Stimulated activated CD4-positive, alpha-beta T cell treated with anti-CD3 and anti-CD28 coated beads, Interleukin-12 subunit alpha, Interleukin-12 subunit beta, amount 100 ng/mL, for 48 hours (primary cell): Measurements from ENCODE around the gene CHAMP1.

Experiments
- DNase-seq, 3 donors: peaks; one replicate each; pipeline ENCODE4 v3.0.0-alpha.2; 2020; ENCODE audit warnings: low read depth in 2 of 3, low spot score in 1 of 3

Gene CHAMP1, protein sequence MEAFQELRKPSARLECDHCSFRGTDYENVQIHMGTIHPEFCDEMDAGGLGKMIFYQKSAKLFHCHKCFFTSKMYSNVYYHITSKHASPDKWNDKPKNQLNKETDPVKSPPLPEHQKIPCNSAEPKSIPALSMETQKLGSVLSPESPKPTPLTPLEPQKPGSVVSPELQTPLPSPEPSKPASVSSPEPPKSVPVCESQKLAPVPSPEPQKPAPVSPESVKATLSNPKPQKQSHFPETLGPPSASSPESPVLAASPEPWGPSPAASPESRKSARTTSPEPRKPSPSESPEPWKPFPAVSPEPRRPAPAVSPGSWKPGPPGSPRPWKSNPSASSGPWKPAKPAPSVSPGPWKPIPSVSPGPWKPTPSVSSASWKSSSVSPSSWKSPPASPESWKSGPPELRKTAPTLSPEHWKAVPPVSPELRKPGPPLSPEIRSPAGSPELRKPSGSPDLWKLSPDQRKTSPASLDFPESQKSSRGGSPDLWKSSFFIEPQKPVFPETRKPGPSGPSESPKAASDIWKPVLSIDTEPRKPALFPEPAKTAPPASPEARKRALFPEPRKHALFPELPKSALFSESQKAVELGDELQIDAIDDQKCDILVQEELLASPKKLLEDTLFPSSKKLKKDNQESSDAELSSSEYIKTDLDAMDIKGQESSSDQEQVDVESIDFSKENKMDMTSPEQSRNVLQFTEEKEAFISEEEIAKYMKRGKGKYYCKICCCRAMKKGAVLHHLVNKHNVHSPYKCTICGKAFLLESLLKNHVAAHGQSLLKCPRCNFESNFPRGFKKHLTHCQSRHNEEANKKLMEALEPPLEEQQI

DNA sequence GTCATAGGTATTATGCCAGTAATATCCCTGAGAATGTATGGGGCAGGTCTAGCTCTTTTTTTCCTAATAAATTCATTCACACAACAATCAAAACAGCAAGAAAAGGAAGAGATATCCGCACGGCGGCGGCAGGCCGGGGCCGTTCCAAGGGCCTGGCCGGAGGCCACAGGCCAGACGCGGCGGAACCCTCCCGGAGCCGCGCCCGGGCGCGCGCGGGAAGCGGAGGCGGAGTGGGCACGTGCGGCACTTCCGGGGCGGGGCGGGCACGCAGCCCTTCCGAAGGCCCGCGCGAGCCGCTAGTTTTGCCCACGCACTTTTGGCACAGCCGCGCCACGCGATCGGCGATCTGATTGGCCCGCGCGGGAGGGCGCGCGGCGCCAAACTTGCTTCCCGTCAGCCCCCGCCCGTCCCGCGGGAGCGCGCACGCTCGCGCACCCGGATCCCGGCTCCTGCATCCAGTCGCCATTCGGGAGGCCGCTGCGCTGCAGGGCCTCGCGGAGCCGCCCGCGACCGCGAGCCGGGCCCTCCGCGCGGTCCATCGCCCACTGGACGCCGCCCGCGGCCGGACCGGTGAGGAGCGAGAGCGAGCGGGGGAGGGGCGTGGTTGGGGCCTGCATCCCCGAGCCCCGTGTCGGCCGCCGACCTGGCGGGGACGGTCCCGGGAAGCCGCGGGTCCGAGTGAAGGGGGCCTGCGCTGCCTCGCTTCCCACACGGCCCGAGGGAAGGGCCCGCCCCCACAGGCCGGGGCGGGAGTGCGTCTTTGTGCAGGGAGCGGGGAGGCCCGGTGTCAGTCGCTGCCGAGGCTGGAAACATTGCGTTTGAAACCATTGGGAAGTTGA is at the start of gene CHAMP1:
Gene CHAMP1 (plus strand): TSS at position 430 of the 839 bp plus-strand sequence. CDS start 9,340 bp downstream, outside the sequence.
- peak; percentile 87 to 93 (median 91) for DNase-seq

DNA sequence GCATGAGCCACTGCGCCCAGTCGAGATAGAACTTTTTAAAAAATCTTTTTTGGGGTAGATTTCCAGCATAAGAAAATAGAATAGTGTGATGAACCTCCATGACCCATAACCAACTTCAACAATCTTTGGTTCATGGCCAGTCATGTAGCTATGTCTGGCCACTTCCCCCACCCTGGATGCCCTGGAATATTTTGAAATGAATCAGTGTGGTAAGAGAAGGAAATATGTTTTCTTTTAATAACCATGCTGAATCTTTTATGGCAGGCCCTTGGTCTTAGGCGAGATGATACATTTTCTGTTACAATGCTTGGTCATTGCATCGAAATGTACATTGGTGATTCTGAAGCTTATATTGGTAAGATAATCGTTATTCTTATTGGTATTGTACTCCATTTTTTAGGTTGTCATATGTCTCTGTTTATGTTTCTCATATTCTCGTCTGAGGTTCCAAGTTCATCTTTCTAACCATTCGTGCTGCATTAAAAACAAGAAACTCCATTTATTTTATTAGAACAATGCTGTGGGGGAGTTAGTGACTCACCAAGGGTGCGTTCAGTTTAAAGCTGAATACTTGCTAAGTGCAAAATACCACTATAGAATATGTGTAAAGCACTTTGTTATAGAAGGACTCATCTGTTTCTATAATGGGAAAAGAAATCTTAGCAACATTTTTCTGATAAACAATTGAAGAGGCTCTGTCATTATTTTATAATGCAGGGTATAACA is 49.3 kb upstream of the CHAMP1 start:
- no peak for DNase-seq

DNA sequence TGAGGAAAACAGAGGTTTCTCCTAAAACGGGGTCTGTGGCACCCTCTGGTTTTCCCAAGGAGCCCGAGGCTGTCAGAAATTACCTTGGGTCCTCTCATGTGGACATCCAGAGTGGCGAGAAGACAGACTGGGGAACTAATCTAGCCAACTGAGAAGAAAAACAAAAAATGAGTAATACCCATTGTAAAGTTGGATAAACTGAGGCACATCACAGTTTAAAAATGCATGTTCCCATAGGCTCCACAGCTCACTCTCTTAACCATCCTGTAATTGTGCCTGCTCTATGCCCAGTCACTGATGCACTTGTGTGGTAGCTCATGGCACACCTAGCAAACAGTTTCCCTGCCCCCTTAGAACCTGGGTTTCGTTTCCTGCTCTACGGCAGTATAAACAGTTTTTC is 48.1 kb upstream of the CHAMP1 start:
- no peak for DNase-seq

DNA sequence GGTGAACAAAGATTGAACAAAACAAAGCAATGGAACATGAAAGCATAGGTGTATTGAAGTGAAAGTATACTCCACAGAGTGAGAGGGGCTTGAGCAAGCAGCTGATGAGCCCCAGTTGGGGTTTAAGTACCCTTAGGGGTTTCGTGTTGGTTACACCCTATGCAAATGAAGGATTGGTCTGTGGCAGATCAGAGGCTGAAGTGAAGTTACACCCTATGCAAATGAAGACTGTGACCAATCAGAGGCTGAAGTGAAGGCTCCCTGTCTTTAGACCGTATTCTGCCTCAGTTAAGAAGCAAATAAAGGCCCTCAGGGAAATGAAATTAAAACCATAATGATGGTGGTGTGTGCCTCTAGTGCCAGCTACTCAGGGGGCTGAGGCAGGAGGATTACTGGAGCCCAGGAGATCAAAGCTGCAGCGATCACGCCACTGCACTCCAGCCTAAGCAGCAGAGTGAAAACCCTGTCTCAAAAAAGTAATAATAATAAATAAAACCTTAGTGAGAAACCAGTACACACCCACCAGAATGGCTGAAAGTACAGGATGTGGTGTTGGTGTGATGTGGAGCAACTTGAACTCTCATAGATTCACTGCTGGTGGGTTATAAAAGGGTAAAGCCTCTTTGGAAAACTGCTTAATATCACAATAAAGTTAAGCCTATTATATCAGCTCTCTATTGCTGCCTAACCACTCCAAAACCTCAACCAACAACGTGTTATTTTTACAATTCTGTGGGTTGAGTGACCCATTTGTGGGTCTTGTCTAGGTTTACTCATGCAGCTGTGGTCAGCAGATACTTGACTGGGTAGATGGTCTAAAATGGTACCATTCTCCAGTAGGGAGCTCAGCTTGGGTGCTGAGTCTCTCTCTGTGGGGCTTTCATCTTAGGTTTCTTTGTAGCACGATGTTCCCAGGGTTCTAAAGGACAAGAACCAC is 45.7 kb upstream of the CHAMP1 start:
- no peak for DNase-seq

DNA sequence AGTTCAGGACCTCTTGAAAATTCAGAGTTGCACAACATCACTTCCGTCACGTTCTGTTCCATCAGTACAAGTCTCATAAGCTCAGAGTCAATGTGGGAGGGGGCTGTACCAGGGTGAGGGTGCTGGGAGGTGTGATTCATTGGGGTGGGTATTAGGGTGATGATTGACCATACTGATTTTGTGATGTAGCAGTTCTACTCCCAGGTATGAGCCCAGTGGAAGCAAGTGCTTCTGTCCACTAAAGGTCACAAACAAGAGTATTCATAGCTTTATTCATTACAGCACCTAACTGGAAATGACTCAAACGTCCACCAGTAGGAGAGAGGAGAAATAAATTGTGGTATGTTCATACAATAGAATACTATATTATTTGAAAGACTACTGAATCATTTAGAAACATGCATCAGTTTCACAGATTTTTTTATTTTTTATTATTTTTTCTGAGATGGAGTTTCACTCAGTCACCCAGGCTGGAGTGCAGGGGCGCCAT is 45.0 kb upstream of the CHAMP1 start:
- no peak for DNase-seq

DNA sequence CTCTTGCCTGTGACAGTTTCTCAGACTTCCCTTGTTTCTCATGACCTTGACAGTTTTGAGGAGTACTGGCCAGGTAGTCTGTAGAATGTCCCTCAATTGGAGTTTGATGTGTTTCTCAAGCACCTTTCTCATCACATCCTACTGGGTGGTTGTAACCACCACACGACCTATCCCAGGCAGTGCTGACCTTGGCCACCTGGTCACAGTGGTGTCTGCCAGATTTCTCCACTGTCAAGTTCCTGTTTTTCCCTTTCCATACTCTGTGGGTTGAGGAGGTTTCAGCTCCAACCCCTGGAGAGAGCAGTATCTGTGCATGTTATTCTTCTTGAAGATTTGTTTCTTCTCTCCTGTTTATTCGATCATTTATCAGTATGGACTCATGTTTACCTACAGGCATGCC is 41.3 kb upstream of the CHAMP1 start:
- DNase-seq = no peak

DNA sequence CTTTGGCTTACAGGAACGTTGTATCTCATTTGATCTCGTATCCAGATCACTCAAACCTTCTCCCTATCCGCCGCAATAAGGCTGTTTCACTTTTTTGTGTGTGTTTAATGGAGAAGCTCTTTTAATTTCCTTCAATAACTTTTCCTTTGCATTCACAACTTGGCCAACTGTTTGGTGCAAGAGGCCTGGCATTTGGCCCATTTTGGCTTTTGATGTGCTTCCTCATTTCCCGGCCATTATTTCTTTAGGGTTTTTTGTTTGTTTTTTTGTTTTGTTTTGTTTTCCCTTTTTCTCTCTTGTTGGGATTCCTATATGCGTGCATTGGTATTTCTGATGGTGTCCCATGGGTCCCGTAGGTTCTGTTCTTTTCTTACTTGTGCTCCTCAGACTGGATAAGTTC is 39.0 kb upstream of the CHAMP1 start:
- DNase-seq = no peak

DNA sequence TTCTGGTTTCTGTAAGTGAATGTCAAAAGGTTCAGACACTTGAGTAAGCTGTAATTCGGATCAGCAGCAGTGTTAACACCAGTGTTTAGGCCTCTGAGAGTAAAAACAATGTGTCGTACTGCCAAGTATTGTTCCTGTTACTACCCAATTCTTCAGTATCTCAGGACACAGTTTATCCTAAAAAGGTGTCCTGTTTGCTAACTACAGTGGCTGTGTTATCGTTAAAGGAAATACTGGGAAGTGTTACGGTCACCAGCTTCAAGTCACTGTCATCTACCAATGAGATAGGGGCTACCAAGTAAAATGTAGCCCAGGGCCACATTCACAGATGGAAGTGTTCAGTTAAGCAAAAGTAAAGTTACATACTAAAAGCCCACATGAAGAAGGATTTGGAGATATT is 35.2 kb upstream of the CHAMP1 start:
- no peak for DNase-seq

DNA sequence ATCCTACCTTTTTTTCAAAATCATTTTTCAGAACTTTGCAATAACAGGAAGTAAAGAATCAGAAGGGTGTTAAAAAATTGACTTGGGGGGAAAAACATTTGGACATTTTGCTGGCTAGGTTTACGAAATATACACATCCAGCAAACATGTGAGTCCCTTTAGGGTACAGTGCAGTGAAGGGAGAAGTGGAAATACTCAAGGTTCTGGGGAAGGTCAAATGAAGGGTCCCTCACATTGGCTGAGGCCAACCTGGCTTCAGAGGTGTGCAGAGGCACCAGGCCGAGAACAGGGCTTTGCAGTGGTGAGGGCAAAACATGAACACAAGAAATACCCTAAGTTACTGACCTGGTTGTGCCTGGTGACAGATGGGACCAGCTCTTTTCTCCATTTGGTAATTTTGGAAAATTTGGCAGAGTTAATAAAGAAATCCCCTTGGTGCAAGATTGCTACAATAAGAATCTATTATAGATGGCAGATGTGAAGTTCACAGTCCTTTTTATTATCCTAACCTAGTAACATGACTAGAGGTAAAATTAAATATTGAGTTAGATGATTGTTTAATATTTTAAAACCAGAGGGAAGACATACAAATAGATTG is 34.4 kb upstream of the CHAMP1 start:
- DNase-seq = no peak

DNA sequence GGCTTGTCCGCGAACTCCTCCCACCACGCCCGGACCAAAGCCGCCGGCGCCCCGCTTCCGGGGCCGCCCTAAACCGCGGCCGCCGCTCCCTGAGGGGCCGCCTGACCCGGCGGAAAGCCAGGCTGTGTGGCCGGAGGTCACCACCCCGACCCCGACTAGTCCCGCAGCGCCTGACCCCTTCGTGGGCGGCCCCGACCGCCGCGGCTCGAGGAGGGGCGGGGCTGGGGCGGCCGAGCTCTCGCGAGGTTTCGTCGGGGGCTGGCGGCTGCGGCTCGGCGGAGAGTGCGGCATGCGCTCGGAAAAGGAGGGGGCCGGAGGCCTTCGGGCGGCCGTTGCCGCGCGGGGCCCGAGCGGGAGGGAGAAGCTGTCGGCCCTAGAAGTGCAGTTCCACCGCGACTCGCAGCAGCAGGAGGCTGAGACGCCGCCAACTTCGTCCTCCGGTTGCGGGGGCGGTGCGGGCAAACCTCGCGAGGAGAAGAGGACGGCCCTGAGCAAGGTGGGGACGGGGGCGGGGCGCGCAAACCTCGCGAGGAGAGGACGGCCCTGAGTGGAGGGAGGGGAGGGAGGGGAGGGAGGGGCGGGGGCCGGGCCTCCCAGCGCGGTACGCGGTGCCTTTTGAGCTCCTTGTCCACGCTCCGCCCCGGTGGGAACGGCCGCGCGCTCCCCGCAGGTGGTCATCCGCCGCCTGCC is 32.8 kb upstream of the CHAMP1 start, which contains the start of gene UPF3A:
Gene UPF3A (plus strand): TSS at position 251 of the 690 bp plus-strand sequence. CDS start 39 bp downstream, at position 290.
- peak; percentile 80 to 86 (median 80) for DNase-seq

DNA sequence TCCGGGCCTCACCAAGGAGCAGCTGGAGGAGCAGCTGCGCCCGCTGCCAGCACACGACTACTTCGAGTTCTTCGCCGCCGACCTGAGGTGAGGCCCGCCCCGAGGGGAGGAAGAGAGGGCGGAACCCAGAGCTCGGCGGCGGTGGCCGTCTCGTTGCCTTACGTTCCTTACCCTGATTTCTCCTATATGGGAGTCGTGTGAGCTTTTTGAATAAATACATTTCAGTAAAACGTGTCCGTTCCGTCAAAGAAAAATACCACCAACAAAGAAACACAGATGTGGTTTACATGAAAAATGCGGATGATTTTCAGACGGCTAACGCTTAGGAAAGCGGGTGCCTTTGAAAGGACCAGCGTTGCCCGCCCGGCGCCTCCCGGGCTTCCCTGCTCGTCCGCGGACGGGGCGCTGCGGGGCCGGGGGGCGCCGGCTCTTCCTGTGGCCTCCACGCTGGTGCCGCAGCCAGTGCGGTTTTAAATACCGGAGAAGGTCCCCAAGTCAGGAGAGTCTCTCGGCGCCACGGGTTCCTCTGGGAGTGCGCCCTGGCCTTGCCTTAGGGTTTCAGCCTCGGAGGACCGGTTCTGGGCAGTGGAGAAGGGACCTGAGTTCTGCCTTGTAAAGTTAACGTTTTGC is 32.1 kb upstream of the CHAMP1 start:
- DNase-seq = peak; percentile 2 to 49 (median 21)

DNA sequence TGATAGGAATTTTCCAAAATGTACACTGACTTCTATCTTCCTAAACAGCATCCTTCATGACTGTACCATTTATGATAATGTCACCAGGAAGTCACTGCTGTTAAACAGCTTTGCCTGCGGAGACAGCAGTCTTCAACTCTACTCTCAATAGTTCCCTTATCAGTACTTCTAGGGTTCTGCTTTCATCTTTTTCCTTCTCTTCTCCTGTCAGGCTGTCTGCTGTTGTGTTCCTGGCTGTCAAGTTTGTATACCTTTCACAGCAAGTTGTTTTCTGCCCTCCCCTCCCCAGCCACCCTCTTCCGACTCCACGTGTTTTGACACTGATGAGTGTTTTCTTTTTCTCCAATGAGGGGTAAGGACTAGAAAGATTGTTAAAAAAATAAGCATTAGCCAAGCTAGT is 30.7 kb upstream of the CHAMP1 start:
- no peak for DNase-seq

DNA sequence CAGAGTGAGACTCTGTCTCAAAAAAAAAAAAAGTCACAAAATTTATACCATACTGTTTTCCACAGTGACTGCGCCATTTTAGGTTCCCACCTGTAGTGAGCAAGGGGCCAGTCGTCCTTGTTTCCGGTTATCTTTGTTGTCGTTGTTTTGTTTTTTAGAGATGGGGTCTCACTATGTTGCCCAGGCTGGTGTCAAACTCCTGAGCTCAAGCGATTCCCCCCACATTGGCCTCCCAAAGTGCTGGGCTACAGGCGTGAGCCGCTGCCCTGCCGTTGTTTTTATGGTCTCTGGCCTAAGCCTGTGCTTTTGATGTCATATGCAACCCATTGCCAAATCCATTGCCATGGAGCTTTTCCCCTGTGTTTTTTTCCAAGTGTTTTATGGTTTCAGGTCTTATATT is 29.6 kb upstream of the CHAMP1 start:
- no peak for DNase-seq

DNA sequence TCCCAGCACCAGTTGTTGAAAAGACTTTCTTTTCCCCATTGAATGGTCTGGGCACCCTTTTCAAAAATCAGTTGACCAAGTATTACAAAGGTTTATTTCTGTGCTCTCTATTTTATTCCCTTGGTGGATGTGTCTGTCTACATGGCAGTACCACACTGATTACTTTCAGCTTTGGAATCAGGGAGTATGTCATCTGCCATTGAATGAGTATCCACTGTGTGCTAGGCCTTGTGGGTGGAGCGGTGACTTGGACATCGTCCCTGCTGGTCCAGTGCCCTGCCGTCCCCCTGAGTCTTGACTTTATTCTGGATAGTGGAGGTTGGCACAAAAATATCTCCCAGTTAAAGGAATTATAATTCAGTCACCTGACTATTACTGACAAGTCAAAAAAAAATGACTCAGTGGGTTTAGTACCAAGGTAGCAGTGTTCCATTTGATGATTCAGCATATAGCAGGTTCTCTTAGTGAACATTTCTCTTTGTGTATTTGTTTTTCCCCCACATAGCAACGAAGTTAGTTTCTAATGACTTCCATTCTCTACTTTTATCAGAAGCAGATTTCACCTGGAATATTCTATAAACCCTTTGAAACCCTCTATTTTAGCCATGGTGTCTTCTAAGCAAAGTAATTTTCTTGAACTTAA is 29.0 kb upstream of the CHAMP1 start:
- no peak for DNase-seq

DNA sequence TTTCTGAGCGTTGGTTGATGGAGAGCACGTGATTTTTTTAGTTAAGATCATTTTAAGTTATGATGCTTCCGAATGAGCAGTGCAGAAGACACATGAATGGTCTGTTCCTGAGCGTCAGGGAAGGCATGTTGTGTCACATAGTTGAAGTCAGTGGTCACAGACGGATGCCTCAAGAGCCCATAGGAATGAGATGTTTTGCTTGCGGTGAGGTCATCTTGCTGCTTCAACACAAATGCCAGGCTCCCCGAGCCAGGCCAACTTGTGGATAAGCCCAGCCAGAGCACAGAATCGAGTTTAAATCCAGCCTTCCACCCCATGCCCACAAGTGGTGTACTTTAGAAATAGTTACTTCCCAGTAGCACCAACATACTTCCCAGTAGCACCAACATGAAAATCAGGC is 27.5 kb upstream of the CHAMP1 start:
- no peak for DNase-seq

DNA sequence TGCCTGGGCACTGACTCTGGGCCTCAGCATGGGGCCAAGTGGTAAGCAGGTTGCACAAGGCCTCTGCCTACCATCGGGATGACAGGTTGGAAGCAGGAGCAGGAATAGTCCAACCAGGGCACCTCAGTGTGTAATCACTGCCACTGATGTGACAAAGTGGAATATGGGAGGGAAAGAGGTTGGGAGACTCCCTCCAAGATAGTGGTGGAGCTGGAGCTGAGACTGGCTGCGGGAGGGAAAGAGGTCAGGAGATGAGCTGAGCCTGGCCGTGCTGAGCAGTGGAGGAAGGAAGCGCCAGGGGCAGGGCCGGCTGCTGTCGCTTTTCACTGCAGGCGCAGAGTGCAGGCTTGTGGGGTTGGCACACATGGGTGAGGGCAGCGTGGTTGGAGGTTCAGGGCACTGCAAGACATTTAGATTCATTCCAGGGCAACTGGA is 26.1 kb upstream of the CHAMP1 start:
- no peak for DNase-seq

DNA sequence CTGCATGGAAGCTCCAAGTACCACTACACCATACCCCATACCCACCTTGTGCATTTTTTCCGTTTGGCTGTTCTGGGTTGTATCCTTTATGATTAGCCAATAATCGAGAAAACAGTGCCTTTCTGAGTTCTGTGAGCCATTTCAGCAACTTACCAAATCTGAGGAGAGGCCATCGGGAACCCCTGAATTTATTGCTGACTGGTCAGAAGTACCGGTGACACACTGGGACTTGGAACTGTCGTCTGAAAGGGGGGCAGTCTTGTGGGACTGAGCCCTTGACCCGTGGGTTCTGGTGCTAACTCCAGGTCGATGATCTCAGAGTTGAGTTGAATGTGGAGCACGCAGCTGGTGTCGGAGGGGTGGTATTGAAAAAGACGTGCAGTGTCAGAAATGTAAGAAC is 17.9 kb upstream of the CHAMP1 start:
- DNase-seq = no peak
